ENCODE data around the gene ENO1. TPM values are rescaled to one million over a fixed set of nuclear protein-coding genes. Genes with fewer than 3 reads are reported as not detected.

Gene ENO1
- total RNA-seq, 1 donor from 2014 or later, result 124 TPM

GRCh38 chr1:8866173-8866791, 12.2 kb downstream of the ENO1 start:
- DNase-seq, result no peak
- Histone ChIP-seq H3K36me3 (peaks cover 100% of the 10 kb centered on the region), H3K4me1 (no peaks in the 10 kb centered on the region), H3K9me3 (replicated peaks) (no peaks in the 10 kb centered on the region), H3K4me3 (no peak overlapping the region), H3K27ac (replicated peaks) (no peak overlapping the region), H3K27me3 (ENCODE audit: low read depth) (no peaks in the 10 kb centered on the region)
- intact Hi-C loops (cut with micrococcal nuclease), result no loop called here
- no peak for TF ChIP-seq CTCF (IDR thresholded peaks at IDR 0.05; ENCODE audit: borderline replicate concordance)

GRCh38 chr1:8864713-8865344, 13.7 kb downstream of the ENO1 start:
- H3K27ac ChIP-seq (replicated peaks), result no peak overlapping the region
- no peak for DNase-seq
- TF ChIP-seq CTCF (IDR thresholded peaks at IDR 0.05; ENCODE audit: borderline replicate concordance), result no peak
- no peak overlapping the region for H3K4me3 ChIP-seq
- peaks cover 5% of the 10 kb centered on the region for H3K4me1 ChIP-seq
- peaks cover 100% of the 10 kb centered on the region for H3K36me3 ChIP-seq
- intact Hi-C loops (cut with micrococcal nuclease), result no loop called here
- H3K9me3 ChIP-seq (replicated peaks), result no peaks in the 10 kb centered on the region
- H3K27me3 ChIP-seq (ENCODE audit: low read depth), result no peaks in the 10 kb centered on the region

- Histone ChIP-seq H3K36me3 (peaks cover 90% of the 10 kb centered on the region), H3K27me3 (ENCODE audit: low read depth) (no peaks in the 10 kb centered on the region), H3K4me3 (no peak overlapping the region), H3K9me3 (replicated peaks) (no peaks in the 10 kb centered on the region), H3K4me1 (peaks cover 15% of the 10 kb centered on the region), H3K27ac (replicated peaks) (no peak overlapping the region)
- TF ChIP-seq CTCF (IDR thresholded peaks at IDR 0.05; ENCODE audit: borderline replicate concordance), result no peak
- DNase-seq, result no peak
- intact Hi-C loops (cut with micrococcal nuclease), result no loop called here
Measured at GRCh38 chr1:8863794-8864233, 14.7 kb downstream of the ENO1 start.

GRCh38 chr1:8863138-8863537, 15.3 kb downstream of the ENO1 start:
- H3K36me3 ChIP-seq, result peaks cover 83% of the 10 kb centered on the region
- intact Hi-C loops (cut with micrococcal nuclease), result no loop called here
- H3K4me3 ChIP-seq, result no peak overlapping the region
- DNase-seq, result no peak
- no peaks in the 10 kb centered on the region for H3K9me3 ChIP-seq (replicated peaks)
- TF ChIP-seq CTCF (IDR thresholded peaks at IDR 0.05; ENCODE audit: borderline replicate concordance), result no peak
- H3K27ac ChIP-seq (replicated peaks), result no peak overlapping the region
- peaks cover 22% of the 10 kb centered on the region for H3K4me1 ChIP-seq
- H3K27me3 ChIP-seq (ENCODE audit: low read depth), result no peaks in the 10 kb centered on the region

GRCh38 chr1:8862528-8862927, 16.0 kb downstream of the ENO1 start:
- H3K36me3 ChIP-seq, result peaks cover 77% of the 10 kb centered on the region
- H3K4me1 ChIP-seq, result peaks cover 28% of the 10 kb centered on the region
- H3K27ac ChIP-seq (replicated peaks), result no peak overlapping the region
- TF ChIP-seq CTCF (IDR thresholded peaks at IDR 0.05; ENCODE audit: borderline replicate concordance), result peak; percentile 62
- intact Hi-C loops (cut with micrococcal nuclease), result no loop called here
- H3K27me3 ChIP-seq (ENCODE audit: low read depth), result no peaks in the 10 kb centered on the region
- H3K4me3 ChIP-seq, result no peak overlapping the region
- H3K9me3 ChIP-seq (replicated peaks), result no peaks in the 10 kb centered on the region
- DNase-seq, result no peak
